ENCODE measurements around the gene KCNJ4.

GRCh38 chr22:38456272-38456835, 1.4 kb upstream of the KCNJ4 start:
- TF ChIP-seq CTCF (IDR thresholded peaks at IDR 0.05 in 2 of 3, conservative IDR thresholded peaks at IDR 0.05 in 1 of 3; ENCODE audit: control insufficient read depth in 2 of 3, extremely low read depth in 1 of 3, insufficient read depth in 1 of 3, low read depth in 3 of 3, low read length in 3 of 3) = no peak
- TF ChIP-seq POLR2A (IDR thresholded peaks at IDR 0.05; ENCODE audit: low read depth, low read length) = no peak
- TF ChIP-seq RELA (IDR thresholded peaks at IDR 0.05; ENCODE audit: borderline replicate concordance, partially characterized antibody) = no peak
- no peak for TF ChIP-seq POLR2AphosphoS5 (IDR thresholded peaks at IDR 0.05; ENCODE audit: low read length)
- no peak for TF ChIP-seq TAF1 (IDR thresholded peaks at IDR 0.05; ENCODE audit: borderline replicate concordance, low read depth, low read length)
- no peak for TF ChIP-seq E2F8 (IDR thresholded peaks at IDR 0.05; ENCODE audit: low read depth, partially characterized antibody)
- TF ChIP-seq NFIC (IDR thresholded peaks at IDR 0.05; ENCODE audit: low read depth, low read length) = no peak
- TF ChIP-seq CREB1 (IDR thresholded peaks at IDR 0.05; ENCODE audit: low read depth) = no peak
- TF ChIP-seq CHD1 (IDR thresholded peaks at IDR 0.05; ENCODE audit: low read depth, low read length) = no peak
- TF ChIP-seq USF1 (IDR thresholded peaks at IDR 0.05; ENCODE audit: borderline replicate concordance, extremely low read length, insufficient read depth, low read depth, low read length) = no peak
- no peak for TF ChIP-seq USF2 (IDR thresholded peaks at IDR 0.05; ENCODE audit: borderline replicate concordance, low read depth, low read length)
- no peak for TF ChIP-seq SMAD1 (IDR thresholded peaks at IDR 0.05; ENCODE audit: low read depth, partially characterized antibody)
- TF ChIP-seq EZH2 (IDR thresholded peaks at IDR 0.05; ENCODE audit: borderline replicate concordance, control insufficient read depth, low read depth, low read length) = no peak
- no peak for TF ChIP-seq RCOR1 (conservative IDR thresholded peaks at IDR 0.05; ENCODE audit: low read depth, low read length)
